Measurements from ENCODE around the gene SCAPER.

The SCAPER gene

GRCh38 chr15:76916369-76916768, 11.2 kb upstream of the SCAPER start:
- DNase-seq (ENCODE audit: low read depth, low spot score) = no peak
- no peak for TF ChIP-seq CTCF (IDR thresholded peaks at IDR 0.05; ENCODE audit: insufficient read depth, low read length, missing control alignments)
- CTCF ChIA-PET = interaction anchor here (0.9 kb wide), 1 partner anchor 11 kb away, joined by 3 read pairs; the partner anchor contains the start of gene SCAPER
- POLR2A ChIA-PET = no interaction called here
- H3K4me3 ChIP-seq (ENCODE audit: low read depth, low read length) = no peak overlapping the region

- DNase-seq (ENCODE audit: low read depth, low spot score) = no peak
- CTCF ChIA-PET = interaction anchor here (1.5 kb wide), 1 partner anchor 17 kb away, joined by 3 read pairs; the partner anchor contains the start of gene RCN2
- TF ChIP-seq CTCF (IDR thresholded peaks at IDR 0.05; ENCODE audit: insufficient read depth, low read length, missing control alignments) = no peak
- POLR2A ChIA-PET = no interaction called here
- no peak overlapping the region for H3K4me3 ChIP-seq (ENCODE audit: low read depth, low read length)
Measured at GRCh38 chr15:76913737-76914136, 8.6 kb upstream of the SCAPER start.

GRCh38 chr15:76912430-76912829, 7.3 kb upstream of the SCAPER start:
- DNase-seq (ENCODE audit: low read depth, low spot score) = no peak
- POLR2A ChIA-PET = no interaction called here

GRCh38 chr15:76905855-76906254, 715 bp upstream of the SCAPER start:
- DNase-seq (ENCODE audit: low read depth, low spot score) = no peak
- no peak for TF ChIP-seq CTCF (IDR thresholded peaks at IDR 0.05; ENCODE audit: insufficient read depth, low read length, missing control alignments)
- POLR2A ChIA-PET = no interaction called here
- CTCF ChIA-PET = interaction anchor here (1.0 kb wide), 1 partner anchor 720 kb away, joined by 3 read pairs; no protein-coding TSS in a partner anchor
- 0 out of 2 replicates have a peak overlapping the region, but pooled peaks have one; percentile 21 for H3K4me3 ChIP-seq (ENCODE audit: low read depth, low read length)

More at GRCh38 chr15:76912430-76912829, 7.3 kb upstream of the SCAPER start:
- CTCF ChIA-PET = interaction anchor here (1.5 kb wide), 1 partner anchor 19 kb away, joined by 3 read pairs; the partner anchor contains the start of gene RCN2
- no peak for TF ChIP-seq CTCF (IDR thresholded peaks at IDR 0.05; ENCODE audit: insufficient read depth, low read length, missing control alignments)
- H3K4me3 ChIP-seq (ENCODE audit: low read depth, low read length) = no peak overlapping the region

GRCh38 chr15:76904461-76905012, 603 bp downstream of the SCAPER start:
- DNase-seq (ENCODE audit: low read depth, low spot score) = no peak
- CTCF ChIA-PET = interaction anchor here (1.0 kb wide), 1 partner anchor 12 kb away, joined by 3 read pairs; no protein-coding TSS in a partner anchor

More at GRCh38 chr15:76904461-76905012, 603 bp downstream of the SCAPER start:
- POLR2A ChIA-PET = no interaction called here
- no peak for TF ChIP-seq CTCF (IDR thresholded peaks at IDR 0.05; ENCODE audit: insufficient read depth, low read length, missing control alignments)
- H3K4me3 ChIP-seq (ENCODE audit: low read depth, low read length) = peak overlapping the region; percentile 87
